ENCODE data around the gene RPL39. TPM values are rescaled to one million over a fixed set of nuclear protein-coding genes. Genes with fewer than 3 reads are reported as not detected.

RPL39 gene
- total RNA-seq, 1 experiment from 2014 or later = 2,054 TPM

DNA sequence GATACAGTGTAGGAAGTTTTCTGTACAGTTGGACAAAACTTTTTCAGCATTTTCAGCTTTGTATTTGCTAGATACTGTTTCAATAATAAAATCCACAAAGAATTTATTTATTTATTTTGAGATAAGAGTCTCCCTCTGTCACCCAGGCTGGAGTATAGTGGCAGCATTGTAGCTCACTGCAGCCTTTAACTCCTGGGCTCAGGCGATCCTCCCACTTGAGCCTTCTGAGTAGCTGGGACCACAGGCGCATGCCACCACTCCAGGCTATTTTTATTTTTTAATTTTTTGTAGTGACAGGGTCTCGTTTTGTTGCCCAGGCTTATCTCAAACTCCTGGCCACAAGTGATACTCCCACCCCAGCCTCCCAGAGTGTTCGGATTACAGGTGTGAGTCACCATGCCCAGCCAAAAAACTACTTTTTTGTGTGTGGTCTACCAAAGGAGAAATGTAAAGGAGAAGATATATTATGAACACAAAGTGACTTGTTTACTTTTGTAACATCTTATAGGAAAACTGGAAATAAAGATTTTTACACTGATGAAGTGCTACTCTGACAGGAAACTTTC is 46.1 kb downstream of the RPL39 start:
- H3K4me1 ChIP-seq (ENCODE audit: insufficient read depth, low read length) = no peaks in the 10 kb centered on the region
- H3K27ac Mint-ChIP-seq = no peak overlapping the region
- peaks cover 44 to 57% of the 10 kb centered on the region in 2 experiments for H3K9me3 Mint-ChIP-seq
- no peak overlapping the region for H2BK120ac ChIP-seq (ENCODE audit: low read depth, low read length, poor library complexity, severe bottlenecking)
- no peaks in the 10 kb centered on the region for H3K79me2 ChIP-seq (ENCODE audit: insufficient read depth, low read length)
- no peak overlapping the region for H4K5ac ChIP-seq (ENCODE audit: insufficient read length, low read depth, low read length)
- H3K36me3 Mint-ChIP-seq (ENCODE audit: insufficient read depth in 1 of 3, low read depth in 3 of 3) = peaks cover 0 to 3% (median 0%) of the 10 kb centered on the region in 3 experiments; a peak in 1 of 7 replicates
- H3K79me1 ChIP-seq (ENCODE audit: insufficient read depth, low read depth, low read length, poor library complexity, severe bottlenecking) = no peaks in the 10 kb centered on the region
- H3K9ac ChIP-seq (ENCODE audit: extremely low read depth, insufficient read length, low read length) = no peak overlapping the region
- no peak overlapping the region for H3K56ac ChIP-seq (ENCODE audit: insufficient read length, low read depth, low read length)
- H3K4me1 Mint-ChIP-seq = peaks cover 0 to 2% of the 10 kb centered on the region in 2 experiments; a peak in 1 of 4 replicates
- peaks cover 16% of the 10 kb centered on the region for H3K9me3 ChIP-seq (ENCODE audit: control insufficient read depth, low read depth, low read length)
- H3K4me2 ChIP-seq (ENCODE audit: insufficient read depth, insufficient read length, low read length) = no peak overlapping the region
- no peak overlapping the region for H4K91ac ChIP-seq (ENCODE audit: insufficient read length, low read depth, low read length)
- no peaks in the 10 kb centered on the region for H4K20me1 ChIP-seq (ENCODE audit: control insufficient read depth, insufficient read depth, insufficient read length)
- no peak overlapping the region for H2BK5ac ChIP-seq (ENCODE audit: insufficient read length, low read length)
- H2AK5ac ChIP-seq (ENCODE audit: insufficient read length, low read length) = no peak overlapping the region
- no peaks in the 10 kb centered on the region for H3K23me2 ChIP-seq (ENCODE audit: insufficient read length, low read depth, low read length, poor library complexity, severe bottlenecking)
- no CpG with 5 or more reads among the region's 4 CpGs for WGBS (ENCODE audit: extremely low coverage, insufficient read length, low lambda C conversion rate)
- no peak overlapping the region for H2BK15ac ChIP-seq (ENCODE audit: low read depth, low read length)
- no peak overlapping the region for H3K23ac ChIP-seq (ENCODE audit: insufficient read length, low read depth, low read length)
- H3K27me3 ChIP-seq (ENCODE audit: insufficient read depth, low read length) = no peaks in the 10 kb centered on the region
- H3K27ac ChIP-seq (ENCODE audit: insufficient read length, low read depth, low read length) = no peak overlapping the region
- H2BK20ac ChIP-seq (ENCODE audit: low read depth, low read length, poor library complexity, severe bottlenecking) = no peak overlapping the region
- H3K4ac ChIP-seq (ENCODE audit: low read depth, low read length) = no peak overlapping the region
- no peak overlapping the region for H3K14ac ChIP-seq (ENCODE audit: insufficient read depth, low read length)
- H3K18ac ChIP-seq (ENCODE audit: insufficient read length, low read depth, low read length) = no peak overlapping the region
- peaks cover 2% of the 10 kb centered on the region; the same call in 1 of the 2 replicates for H3K27me3 Mint-ChIP-seq (ENCODE audit: low read depth)
- no peak for DNase-seq
- no peak overlapping the region for H3K4me3 Mint-ChIP-seq
- TF ChIP-seq, protein P1, sequence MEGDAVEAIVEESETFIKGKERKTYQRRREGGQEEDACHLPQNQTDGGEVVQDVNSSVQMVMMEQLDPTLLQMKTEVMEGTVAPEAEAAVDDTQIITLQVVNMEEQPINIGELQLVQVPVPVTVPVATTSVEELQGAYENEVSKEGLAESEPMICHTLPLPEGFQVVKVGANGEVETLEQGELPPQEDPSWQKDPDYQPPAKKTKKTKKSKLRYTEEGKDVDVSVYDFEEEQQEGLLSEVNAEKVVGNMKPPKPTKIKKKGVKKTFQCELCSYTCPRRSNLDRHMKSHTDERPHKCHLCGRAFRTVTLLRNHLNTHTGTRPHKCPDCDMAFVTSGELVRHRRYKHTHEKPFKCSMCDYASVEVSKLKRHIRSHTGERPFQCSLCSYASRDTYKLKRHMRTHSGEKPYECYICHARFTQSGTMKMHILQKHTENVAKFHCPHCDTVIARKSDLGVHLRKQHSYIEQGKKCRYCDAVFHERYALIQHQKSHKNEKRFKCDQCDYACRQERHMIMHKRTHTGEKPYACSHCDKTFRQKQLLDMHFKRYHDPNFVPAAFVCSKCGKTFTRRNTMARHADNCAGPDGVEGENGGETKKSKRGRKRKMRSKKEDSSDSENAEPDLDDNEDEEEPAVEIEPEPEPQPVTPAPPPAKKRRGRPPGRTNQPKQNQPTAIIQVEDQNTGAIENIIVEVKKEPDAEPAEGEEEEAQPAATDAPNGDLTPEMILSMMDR (conservative IDR thresholded peaks at IDR 0.05) = no peak
- no peak overlapping the region for H3T11ph ChIP-seq (ENCODE audit: low read length)
- H2BK12ac ChIP-seq (ENCODE audit: insufficient read length, low read depth, low read length) = no peak overlapping the region
- H2AFZ ChIP-seq (ENCODE audit: low read length) = no peak overlapping the region
- no peak overlapping the region for H4K8ac ChIP-seq (replicated peaks; ENCODE audit: insufficient read length, low read depth, low read length)

Data from H9 (cell line).